Esophagus squamous epithelium (tissue), 4 donors: ENCODE measurements around the gene PKP4.

ENCODE experiments used
- CTCF ChIP-seq, 6 experiments: fragments of 450-650 bp in 4 of 6; fragments of 200-600 bp in 2 of 6; sonication (generic) in 2 of 6; IDR thresholded peaks; one replicate each; pipeline ENCODE4 v1.5.1; 2016 to 2019; ENCODE audit warnings: antibody characterized with exemption in 6 of 6, mild to moderate bottlenecking in 4 of 6, moderate library complexity in 4 of 6
- POLR2A ChIP-seq, 4 donors: fragments of 450-650 bp; IDR thresholded peaks; one replicate each; pipeline ENCODE4 v1.6.1; 2017; ENCODE audit warnings: antibody characterized with exemption in 4 of 4, mild to moderate bottlenecking in 4 of 4, moderate library complexity in 3 of 4

- no peak for TF ChIP-seq CTCF (IDR thresholded peaks at IDR 0.05)
- TF ChIP-seq POLR2A (IDR thresholded peaks at IDR 0.05): no peak
Observed at GRCh38 chr2:158676696-158677095, 219.9 kb downstream of the PKP4 start.
